Measurements from ENCODE around the gene NRCAM. TPM values are rescaled to one million over a fixed set of nuclear protein-coding genes. Genes with fewer than 3 reads are reported as not detected.

Gene NRCAM
- total RNA-seq, 4 donors from 2014 or later = 0.85 to 4.1 (median 2.6) TPM

DNA sequence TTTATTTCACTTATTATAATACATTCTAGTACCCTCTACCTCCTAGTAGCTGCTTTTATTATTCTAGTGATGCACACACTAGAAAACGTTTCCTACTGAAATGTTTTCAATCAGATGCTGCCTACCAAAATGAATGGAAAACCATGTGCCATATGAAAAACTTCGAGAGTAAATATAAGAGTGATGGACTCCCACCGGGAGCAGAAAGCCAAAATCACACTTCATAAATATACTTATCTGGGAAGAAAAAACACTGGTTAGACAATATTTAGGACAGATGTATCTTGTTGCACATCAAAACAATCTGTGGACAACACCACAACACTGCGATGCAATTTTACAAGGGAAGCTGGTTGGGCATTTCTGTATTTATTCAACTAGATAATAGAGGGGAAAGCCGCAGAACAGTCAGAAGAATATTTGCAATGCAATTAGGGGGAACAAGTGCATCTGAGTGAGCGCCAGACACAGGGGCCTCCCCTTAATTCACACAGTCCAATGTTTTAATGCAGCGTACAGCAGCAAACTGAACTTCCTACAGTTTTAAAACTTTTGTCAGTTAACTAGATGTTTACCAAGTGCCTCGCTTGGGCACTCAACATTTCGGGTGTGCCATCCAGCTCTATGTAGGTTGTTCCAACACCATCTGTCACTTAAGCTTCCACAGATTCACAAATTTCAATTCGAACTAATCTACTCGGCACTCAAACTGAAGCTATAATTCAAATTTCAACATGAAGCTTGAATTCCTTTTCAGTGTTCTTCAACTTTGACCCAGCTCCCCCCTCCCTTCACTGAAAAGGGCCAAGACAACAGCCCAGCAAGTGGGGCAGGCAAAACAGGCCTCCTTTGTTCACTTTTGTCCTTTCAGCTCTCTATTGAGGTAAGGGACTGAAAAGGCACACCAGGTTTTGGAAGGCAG, 7.4 kb downstream of the NRCAM start:
- H3K4me3 ChIP-seq = no peak overlapping the region
- no peaks in the 10 kb centered on the region for H3K36me3 ChIP-seq
- TF ChIP-seq POLR2A (IDR thresholded peaks at IDR 0.05) (no peak), CTCF (IDR thresholded peaks at IDR 0.05) (no peak)
- no peak for DNase-seq
- no peak overlapping the region for H3K27ac ChIP-seq
- no peaks in the 10 kb centered on the region for H3K27me3 ChIP-seq
- no peaks in the 10 kb centered on the region for H3K4me1 ChIP-seq
- H3K9me3 ChIP-seq = no peaks in the 10 kb centered on the region

GRCh38 chr7:108442039-108442568, 14.1 kb downstream of the NRCAM start:
- no peak overlapping the region for H3K4me3 ChIP-seq
- H3K27ac ChIP-seq = no peak overlapping the region
- no peak for TF ChIP-seq POLR2A (IDR thresholded peaks at IDR 0.05)
- TF ChIP-seq CTCF (IDR thresholded peaks at IDR 0.05) = no peak
- no peaks in the 10 kb centered on the region for H3K36me3 ChIP-seq
- H3K4me1 ChIP-seq = no peaks in the 10 kb centered on the region
- no peaks in the 10 kb centered on the region for H3K9me3 ChIP-seq
- no peak for DNase-seq
- H3K27me3 ChIP-seq = no peaks in the 10 kb centered on the region

DNA sequence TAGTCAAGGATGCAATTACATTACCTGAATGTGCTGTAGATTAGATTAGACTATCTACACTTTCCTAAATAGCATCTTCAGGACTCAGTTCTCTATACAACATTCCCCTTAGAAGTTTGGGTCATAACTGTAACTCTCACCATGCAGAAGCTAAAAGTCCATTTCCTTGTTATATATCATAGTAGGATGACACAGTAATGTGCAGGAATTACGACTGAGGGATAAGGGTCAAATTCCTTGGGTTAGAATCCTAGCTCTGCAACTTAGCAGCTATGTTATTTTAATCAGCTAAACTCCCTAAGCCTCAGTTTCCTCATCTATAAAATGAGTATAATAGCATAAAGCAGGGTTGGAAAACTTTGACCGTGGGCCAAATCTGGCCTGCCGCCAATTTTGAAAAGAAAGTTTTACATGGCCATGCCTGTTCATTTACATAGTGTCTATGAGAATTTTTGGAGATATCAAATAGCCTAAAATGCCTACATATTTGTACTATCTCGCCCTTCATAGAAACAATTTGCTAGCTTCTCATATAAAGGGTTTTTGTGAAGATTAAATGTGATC, 14.8 kb downstream of the NRCAM start:
- no peak for TF ChIP-seq CTCF (IDR thresholded peaks at IDR 0.05)
- TF ChIP-seq POLR2A (IDR thresholded peaks at IDR 0.05) = no peak
- no peaks in the 10 kb centered on the region for H3K27me3 ChIP-seq
- no peak overlapping the region for H3K4me3 ChIP-seq
- H3K36me3 ChIP-seq = no peaks in the 10 kb centered on the region
- no peak overlapping the region for H3K27ac ChIP-seq
- no peak for DNase-seq
- H3K4me1 ChIP-seq = no peaks in the 10 kb centered on the region
- no peaks in the 10 kb centered on the region for H3K9me3 ChIP-seq

DNA sequence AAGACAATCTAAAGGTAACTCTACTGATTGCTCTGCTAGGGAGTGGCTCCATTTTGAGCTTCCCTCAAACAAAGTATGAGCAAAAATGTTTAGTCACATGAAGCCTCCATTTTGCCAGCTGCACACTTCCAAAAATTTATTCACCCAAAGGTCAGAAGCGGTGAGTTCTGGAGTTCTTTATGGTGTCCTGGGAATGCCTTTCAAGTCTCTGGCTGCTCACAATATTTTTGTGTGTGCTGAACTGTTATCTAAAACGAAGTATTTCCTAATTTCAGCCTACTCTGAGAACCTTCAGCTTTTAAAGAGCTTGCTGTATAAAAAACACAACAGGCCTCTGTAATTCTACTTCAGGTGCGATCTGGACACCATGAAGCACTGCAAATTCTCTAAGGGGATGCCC, 15.6 kb downstream of the NRCAM start:
- no peaks in the 10 kb centered on the region for H3K9me3 ChIP-seq
- H3K27ac ChIP-seq = no peak overlapping the region
- TF ChIP-seq CTCF (IDR thresholded peaks at IDR 0.05) = no peak
- TF ChIP-seq POLR2A (IDR thresholded peaks at IDR 0.05) = no peak
- DNase-seq = no peak
- no peaks in the 10 kb centered on the region for H3K27me3 ChIP-seq
- no peaks in the 10 kb centered on the region for H3K36me3 ChIP-seq
- H3K4me3 ChIP-seq = no peak overlapping the region
- no peaks in the 10 kb centered on the region for H3K4me1 ChIP-seq

- no peak for DNase-seq
- no peak for TF ChIP-seq CTCF (IDR thresholded peaks at IDR 0.05)
- TF ChIP-seq POLR2A (IDR thresholded peaks at IDR 0.05) = no peak
- no peak overlapping the region for H3K27ac ChIP-seq
- no peaks in the 10 kb centered on the region for H3K27me3 ChIP-seq
- H3K4me1 ChIP-seq = no peaks in the 10 kb centered on the region
- no peaks in the 10 kb centered on the region for H3K36me3 ChIP-seq
- H3K9me3 ChIP-seq = no peaks in the 10 kb centered on the region
- H3K4me3 ChIP-seq = no peak overlapping the region
Measured at GRCh38 chr7:108436906-108437305, 19.3 kb downstream of the NRCAM start.
